ENCODE measurements around the gene TIMM13.
"Not testable (repeated sequence)": the region's sequence is repeated elsewhere in the genome, so short reads cannot be mapped to it uniquely, and the experiment has no call there.

The TIMM13 gene

DNA sequence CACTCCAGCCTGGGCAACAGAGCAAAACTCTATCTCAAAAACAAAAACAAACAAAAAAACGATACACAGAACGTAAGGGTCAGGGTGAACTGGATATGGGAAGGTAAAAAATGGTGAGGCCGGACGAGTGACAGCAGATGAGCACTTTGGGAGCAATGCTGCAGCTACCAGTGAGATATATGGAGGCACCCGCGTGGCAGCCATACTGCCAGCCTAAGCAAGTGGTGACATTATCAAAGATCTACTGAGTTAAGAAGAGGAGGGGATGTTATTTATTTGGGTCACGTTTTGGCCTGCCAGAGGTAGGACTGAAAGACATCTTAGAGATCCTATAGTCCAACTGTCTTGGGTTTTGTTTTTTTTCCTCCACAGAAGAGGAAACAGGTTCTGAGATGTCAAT lies 14.2 kb downstream of the TIMM13 start:
- no peak for DNase-seq

DNA sequence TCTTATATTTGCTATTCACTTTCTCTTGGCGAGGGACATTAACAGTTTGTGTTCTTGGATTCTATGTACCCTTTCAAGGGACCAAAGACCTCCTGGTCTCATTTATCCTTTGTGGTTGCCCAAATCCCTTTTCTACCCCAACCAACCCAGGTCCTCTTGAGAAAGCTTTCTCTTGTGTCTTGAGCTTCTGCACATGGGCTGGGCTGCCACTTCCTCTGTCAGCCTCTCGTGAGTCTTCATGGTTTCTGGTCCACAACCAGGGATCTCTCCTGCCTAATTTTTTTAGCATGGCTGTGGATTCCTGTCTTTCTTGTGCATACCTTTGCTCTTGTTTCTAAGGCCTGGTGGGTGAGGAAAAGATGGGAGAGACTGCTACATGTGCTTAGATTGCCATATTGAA lies 14.9 kb downstream of the TIMM13 start:
- no peak for DNase-seq

DNA sequence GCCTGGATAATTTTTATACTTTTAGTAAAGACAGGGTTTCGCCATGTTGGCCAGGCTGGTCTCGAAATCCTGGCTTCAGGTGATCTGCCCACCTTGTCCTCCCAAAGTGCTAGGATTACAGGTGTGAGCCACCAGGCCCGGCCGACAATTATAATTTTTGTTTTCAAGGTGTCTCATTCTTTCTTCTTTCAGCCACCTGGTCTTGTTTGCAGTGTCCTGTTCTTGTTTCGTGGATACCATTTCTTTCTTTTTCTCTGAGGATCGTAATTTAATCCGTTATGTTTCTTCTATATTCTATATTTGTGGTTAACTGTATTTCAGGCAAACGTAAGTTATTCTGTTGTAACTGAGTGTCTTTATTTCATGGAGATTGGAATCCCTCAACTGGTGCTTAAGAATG lies 15.7 kb downstream of the TIMM13 start:
- no peak for DNase-seq

DNA sequence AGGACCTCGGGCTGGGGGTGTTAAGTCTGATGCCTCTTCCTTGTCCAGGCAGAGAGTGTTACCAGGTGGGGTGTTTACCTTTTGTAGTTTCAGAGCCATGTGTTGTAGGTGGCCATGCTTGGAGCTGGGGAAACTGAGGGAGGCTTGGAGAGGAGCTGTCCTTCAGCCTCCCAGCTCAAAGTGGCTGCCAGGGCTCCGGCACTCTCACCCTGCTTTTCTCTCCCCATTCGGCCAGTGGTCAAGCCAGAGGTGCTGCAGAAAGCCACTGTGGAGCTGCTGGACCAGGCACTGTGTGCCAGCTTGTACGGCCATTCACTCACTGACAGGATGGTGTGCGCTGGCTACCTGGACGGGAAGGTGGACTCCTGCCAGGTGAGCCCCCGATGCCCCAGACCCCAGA lies 17.4 kb downstream of the TIMM13 start:
- no peak for DNase-seq

DNA sequence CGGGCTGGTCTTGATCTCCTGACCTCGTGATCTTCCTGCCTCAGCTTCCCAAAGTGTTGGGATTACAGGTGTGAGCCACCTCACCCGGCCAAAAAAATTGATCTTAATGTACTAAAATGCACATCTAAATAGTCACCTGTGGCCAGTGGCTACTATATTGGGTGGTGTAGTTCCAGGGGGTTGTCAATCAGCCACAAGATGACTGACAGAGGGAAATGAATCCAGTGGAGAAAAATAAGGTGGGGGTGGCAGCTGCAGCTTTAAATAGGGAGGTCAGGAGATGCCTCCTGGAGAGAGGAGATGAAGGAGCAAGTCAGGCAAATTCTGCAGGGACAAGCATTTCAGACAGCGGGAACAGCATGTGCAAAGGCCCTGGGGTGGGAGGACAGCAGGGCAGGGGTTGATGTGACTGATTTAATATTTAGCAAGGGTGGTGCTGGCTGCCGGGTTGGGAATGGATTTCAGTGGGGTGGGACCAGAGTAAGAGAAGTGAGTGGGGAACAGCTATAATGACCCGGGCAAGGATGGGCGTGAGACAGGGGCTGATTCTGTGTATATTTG lies 18.0 kb downstream of the TIMM13 start:
- DNase-seq, result no peak

GRCh38 chr19:2408247-2408646 lies 19.1 kb downstream of the TIMM13 start:
- DNase-seq, result no peak

DNA sequence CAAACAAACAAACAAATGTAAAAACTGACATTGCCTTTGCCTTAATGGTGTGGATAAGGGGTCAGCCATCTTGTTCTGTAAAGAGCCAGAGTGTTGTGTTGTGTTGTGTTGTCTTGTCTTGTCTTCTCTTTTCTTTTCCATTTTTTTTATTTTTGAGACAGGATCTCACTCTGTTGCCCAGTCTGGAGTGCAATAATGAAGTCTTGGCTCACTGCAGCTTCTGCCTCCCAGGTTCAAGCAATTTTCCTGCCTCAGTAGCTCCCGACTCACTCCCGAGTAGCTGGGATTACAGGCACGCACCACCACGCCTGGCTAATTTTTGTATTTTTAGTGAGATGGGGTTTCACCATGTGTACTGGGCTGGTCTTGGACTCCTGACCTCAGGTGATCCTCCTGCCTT lies 27.8 kb downstream of the TIMM13 start:
- no peak for DNase-seq

GRCh38 chr19:2398735-2399305 lies 28.6 kb downstream of the TIMM13 start:
- DNase-seq, result no peak

- DNase-seq, result not testable (repeated sequence)
These were observed 30.2 kb downstream of the TIMM13 start for GRCh38 chr19:2397173-2397572.

GRCh38 chr19:2395293-2395829 lies 32.0 kb downstream of the TIMM13 start:
- DNase-seq, result not testable (repeated sequence)

DNA sequence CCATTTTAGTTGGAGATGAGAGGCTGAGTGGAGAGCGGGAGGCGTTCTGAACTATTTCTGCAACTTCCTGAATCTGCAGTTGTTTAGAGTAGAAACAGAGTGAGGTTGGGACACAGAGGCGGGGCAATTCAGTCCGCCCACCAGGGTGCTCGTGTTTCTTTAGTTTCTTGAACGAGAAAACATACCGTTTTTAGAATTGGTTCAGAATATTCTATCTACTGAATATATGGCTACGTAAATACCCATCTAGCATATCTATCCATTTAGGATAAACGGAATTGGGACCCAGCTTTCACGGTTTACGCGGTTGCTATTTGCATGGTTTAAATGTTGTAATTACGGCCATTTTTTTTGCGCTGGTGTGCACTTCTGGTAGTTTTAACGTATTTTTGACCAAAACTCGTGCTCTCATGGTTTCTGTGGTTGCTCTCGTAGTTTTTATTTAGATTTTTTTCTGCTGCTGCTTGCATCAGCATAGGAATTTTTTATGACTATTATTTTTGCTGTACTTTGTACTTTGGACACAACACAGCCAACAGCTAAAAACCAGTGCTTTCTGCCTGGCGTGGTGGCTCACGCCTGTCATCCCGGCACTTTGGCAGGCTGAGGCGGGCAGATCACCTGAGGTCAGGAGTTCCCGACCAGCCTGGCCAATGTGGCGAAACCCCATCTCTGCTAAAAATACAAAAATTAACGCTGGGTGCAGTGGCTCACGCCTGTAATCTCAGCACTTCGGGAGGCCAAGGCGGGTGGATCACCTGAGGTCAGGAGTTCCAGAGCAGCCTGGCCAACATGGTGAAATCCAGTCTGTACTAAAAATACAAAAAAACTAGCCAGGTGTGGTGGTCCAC lies 32.7 kb downstream of the TIMM13 start:
- DNase-seq, result no peak

GRCh38 chr19:2394054-2394441 lies 33.3 kb downstream of the TIMM13 start:
- peak; percentile 28 for DNase-seq

DNA sequence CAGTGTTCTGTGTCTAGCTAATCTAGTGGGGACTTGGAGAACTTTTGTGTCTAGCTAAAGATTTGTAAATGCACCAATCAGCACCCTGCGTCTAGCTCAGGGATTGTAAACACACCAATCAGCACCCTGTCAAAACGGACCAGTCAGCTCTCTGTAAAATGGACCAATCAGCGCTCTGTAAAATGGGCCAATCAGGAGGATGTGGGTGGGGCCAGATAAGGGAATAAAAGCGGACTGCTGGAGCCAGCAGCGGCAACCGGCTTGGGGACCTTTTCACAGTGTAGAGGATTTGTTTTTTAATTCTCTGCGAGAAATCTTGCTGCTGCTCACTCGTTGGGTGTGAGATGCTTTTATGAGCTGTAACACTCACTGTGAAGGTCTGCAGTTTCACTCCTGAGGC lies 34.5 kb downstream of the TIMM13 start:
- peak; percentile 7 for DNase-seq

- no peak for DNase-seq
These were observed 35.0 kb downstream of the TIMM13 start for GRCh38 chr19:2392366-2392765.

DNA sequence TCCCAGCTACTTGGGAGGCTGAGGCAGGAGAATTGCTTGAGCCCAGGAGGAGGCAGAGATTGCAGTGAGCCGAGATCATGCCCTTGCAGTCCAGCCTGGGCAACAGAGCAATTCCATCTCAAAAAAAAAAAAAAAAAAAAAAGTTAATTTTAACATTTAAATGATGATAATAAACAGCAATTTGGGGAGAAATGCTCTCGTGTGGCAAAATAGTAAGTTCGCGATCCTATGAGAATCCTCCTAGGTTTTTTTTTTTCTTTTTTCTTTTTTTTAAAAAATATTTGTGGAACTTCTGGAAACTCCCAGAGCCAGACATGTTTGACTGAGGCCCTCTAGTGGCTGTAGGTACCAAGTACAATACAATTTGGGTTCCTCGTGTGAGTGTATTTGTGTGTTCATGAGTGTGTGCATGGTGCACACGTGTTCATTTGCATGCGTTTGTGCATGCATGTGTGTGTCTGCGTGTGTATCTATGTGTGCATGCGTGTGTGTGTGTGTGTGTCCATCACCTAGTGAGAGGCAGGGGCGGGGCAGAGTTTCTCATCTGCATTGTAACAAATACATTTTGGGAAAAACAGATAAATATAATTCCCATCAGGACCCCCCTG lies 36.2 kb downstream of the TIMM13 start:
- DNase-seq, result peak; percentile 72

GRCh38 chr19:2389594-2389993 lies 37.8 kb downstream of the TIMM13 start:
- no peak for DNase-seq

DNA sequence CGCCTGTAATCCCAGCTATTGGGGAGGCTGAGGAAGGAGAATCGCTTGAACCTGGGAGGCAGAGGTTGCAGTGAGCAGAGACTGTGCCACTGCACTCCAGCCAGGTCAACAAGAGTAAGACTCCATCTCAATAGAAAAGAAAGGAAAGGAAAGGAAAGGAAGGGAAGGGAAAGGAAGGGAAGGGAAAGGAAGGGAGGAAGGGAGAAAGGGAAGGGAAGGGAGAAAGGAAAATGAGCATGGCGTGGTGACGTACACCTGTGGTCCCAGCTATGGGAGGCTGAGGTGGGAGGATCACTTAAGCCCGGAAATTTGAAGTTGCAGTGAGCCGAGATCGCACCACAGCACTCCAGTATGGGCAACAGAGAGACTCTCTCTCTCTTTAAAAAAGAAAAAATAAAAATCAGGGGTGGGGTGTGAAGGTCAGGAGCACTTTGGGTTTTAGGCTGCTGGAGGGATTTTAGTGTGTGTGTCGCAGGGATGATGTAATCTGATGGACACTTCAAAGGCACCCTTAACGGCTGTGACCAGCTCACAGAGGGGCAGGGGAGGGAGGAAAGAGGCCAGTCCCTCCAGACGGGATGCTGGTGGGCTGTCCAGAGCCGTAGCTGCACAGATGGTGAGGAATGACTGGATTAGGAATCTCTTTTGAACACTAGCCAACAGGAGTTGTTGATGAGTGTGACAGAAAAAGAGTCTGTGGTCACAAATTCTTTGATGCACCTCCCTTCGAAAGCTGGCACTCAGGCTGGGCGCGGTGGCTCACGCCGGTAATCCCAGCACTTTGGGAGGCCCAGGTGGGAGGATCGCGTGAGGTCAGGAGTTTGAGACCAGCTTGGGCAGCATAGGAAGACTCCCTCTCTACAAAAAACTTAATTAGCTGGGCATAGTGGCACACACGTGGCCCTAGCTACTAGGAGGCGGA lies 39.8 kb downstream of the TIMM13 start:
- no peak for DNase-seq

DNA sequence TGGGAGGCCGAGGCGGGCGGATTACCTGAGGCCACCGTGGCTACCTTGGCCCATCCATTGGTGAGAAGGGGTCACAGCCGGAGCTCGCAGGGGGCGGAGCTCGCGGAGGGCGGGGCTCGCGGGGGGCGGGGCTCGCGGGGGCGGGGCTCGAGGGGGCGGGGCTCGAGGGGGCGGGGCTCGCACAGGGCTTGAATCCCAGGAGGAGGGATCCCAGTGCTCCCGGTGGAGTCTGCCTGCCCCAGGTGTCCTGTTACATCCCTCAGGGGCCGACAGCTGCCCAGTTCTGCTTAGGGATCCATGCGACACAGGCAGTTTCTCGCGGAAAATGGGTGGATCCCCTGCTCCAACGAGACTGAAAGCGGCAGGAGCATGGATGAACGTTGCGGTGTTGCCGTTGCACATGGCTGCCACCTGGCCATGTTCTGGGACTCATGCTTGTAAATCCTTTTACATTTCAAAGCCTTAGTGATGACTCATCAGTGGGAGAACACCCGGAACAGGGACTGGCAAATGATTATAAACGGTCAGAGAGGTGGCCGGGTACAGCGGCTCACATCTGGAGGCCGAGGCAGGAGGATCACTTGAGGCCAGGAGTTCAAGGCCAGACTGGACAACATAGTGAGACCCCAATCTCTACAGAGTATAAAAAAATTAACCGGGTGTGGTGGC lies 42.2 kb downstream of the TIMM13 start:
- no peak for DNase-seq

- DNase-seq, result no peak
These were observed 44.7 kb downstream of the TIMM13 start for GRCh38 chr19:2382530-2383222.

DNA sequence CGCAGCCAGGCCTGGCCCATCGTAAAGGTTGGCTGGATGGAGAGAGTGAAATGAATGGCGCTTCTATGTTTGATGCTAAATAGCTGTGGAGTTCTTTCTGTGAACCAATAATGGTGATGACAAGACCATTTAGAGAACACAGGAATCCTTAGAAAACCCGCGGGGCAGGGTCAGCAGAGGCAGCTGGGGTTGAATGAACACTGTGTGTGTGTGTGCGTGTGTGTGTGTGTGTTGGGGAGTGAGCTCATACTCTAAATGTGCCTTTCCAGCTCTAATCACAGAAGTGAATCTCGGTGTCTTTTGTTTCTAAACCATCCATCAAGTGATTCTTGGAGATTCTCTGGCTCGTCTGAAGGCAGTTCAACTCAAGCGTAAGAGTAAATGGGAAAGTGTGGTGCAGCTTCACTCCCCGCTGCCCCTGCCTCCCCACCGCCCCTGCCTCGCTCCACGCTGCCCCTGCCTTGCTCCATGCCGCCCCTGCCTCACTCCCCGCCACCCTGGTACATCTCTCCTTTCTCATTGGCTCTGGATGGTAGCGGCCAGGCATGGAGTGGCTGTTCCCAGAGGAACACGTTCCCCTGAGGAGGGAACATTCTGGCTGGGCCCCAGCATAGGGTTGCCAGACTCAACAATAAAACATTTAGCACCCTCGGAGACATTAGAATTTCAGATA lies 46.1 kb downstream of the TIMM13 start:
- no peak for DNase-seq

DNA sequence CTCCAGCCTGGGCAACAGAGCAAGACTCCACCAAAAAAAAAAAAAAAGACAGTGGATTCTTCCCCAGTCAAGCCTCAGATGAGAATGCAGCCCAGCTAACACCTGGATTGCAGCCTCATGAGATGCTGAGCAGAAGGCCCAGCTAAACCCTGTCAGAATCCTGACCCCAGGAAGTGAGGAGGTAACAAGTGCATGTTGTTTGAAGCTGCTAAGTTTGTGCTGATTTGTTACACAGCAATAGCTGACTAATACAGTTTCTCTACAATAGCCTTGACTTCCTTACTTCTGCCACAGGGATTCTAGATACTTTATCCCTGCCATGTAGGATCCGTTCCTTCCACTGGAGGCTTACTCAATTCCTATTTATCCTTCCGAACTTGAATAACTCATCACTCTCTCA lies 46.8 kb downstream of the TIMM13 start:
- DNase-seq, result no peak
